GM12891 (cell line): ENCODE data around the gene DDRGK1.

Experiments
- POLR2A ChIP-seq: IDR thresholded peaks from 2 replicates; pipeline ENCODE4 v1.6.1; 2011; ENCODE audit warnings: low read depth, low read length, control low read depth
- POLR2AphosphoS5 ChIP-seq: IDR thresholded peaks from 2 replicates; pipeline ENCODE4 v1.6.1; 2011; ENCODE audit warnings: low read depth, low read length, control low read depth
- POU2F2 ChIP-seq: IDR thresholded peaks from 2 replicates; pipeline ENCODE4 v1.6.1; 2011; ENCODE audit warnings: low read depth, mild to moderate bottlenecking, control low read depth, low read length, moderate library complexity
- SPI1 ChIP-seq: IDR thresholded peaks from 2 replicates; pipeline ENCODE4 v1.6.1; 2011; ENCODE audit warnings: low read depth, low read length, control low read depth
- TAF1 ChIP-seq: IDR thresholded peaks from 2 replicates; pipeline ENCODE4 v1.6.1; 2011; ENCODE audit warnings: low read depth, low read length, control low read depth

DNA sequence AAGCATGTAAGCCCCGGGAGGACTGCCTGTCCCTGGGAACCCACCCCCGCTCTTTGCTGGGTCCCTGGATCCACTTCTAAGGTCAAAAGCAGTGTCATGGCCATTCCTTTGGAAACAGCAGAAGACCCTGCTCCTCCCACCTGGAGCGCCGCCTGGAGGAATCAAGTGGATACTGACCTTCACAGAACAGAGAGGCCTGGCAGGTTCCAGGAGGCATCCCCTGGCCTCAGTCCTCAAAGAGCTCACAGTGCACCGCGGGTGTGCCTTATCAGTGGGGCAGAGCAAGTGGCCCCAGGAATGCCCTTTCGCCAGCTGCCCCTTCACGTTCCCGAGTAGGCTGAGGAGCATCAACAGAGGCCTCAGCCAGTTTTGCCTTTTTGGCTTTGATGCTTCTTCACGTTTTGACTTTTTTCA lies 45.6 kb upstream of the DDRGK1 start:
- TF ChIP-seq POLR2A (no peak), TAF1 (no peak), POLR2AphosphoS5 (no peak), SPI1 (no peak), POU2F2 (no peak)
